ENCODE measurements around the gene CD300LB.
"Not testable (repeated sequence)": the region's sequence is repeated elsewhere in the genome, so short reads cannot be mapped to it uniquely, and the experiment has no call there.

CD300LB gene

DNA sequence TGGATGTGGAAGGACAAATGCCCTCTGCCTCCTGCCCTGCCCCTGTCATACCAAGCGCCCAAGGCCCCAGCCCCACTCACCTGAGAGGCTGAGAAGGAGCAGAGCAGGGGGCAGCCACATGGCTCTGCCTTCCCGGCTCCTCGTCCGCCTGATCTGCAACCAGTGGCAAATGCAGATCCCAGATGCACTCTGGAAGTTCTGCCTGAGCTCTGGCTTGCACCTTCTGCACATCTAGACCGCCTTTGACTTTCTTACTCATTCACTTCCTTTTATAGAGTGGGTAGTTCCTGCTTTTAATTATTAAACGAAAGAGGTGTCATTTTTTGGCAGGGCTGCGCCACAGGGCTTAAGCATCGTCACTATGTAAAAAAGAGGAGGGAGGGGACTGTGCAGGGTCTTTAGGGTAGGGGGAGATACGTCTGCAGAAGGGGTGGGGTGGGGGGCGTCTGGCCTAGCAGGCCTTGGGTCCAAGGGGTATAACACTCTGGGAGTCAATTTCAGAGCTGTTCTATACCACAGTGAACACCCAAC lies at the start of gene CD300LB:
Gene CD300LB (minus strand): TSS at position 245 of the 531 bp plus-strand sequence. CDS start 125 bp downstream, at position 120.
- no peak for DNase-seq

DNA sequence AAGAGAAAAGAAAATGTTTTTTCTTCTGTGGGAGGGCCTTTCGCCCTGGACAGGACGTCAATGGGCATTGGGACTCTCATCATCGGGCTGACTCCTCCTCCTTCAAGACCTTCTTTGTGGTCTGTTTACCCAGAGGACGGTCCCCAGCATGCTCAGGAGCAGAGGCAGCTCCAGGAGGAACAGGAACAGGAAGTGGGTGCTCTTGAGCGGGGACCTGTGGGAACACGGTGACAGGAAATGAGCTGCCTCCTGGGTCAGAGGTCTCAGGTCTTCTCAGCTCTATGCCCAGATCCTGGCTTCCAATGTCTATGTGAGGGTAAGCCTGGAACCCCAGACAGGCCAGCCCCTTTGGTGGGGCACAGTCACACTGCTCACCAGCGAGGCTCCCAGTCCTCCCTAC lies 48.6 kb upstream of the CD300LB start:
- no peak for DNase-seq

GRCh38 chr17:74578979-74579378 lies 47.7 kb upstream of the CD300LB start:
- DNase-seq = no peak

GRCh38 chr17:74574489-74575142 lies 43.3 kb upstream of the CD300LB start:
- no peak for DNase-seq

GRCh38 chr17:74573635-74574034 lies 42.4 kb upstream of the CD300LB start:
- DNase-seq = not testable (repeated sequence)

- no peak for DNase-seq
These were observed 41.9 kb upstream of the CD300LB start for GRCh38 chr17:74573169-74573568.

DNA sequence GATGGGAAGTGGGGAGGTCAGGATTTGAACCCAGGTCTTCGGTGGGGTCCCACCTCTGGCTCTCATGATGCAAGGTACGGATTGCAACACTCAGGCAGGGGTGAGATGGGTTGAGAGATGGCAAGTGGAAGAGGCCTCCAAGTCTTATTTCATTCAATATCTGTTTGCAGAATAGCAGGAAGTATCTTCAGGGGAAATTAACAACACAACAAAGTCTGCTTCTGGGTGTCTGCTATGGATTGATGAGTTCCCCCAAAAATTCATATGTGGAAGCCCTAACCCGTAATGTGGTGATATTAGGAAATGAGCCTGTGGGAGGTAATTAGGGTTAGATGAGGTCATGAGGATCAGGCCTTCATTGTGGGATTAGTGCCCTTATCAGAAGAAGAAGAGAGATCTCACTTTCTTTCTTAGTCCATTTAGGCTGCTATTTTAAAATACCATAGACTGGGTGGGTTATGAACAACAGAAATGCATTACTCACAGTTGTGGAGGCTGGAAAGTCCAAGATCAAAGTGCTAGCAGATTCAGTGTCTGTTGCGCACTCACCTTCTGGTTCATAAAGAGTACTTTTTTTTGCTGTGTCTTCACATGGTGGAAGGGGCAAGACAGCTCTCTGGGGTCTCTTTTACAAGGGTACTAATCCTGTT lies 40.5 kb upstream of the CD300LB start:
- DNase-seq = no peak

- DNase-seq = no peak
These were observed 38.0 kb upstream of the CD300LB start for GRCh38 chr17:74569020-74570003.

DNA sequence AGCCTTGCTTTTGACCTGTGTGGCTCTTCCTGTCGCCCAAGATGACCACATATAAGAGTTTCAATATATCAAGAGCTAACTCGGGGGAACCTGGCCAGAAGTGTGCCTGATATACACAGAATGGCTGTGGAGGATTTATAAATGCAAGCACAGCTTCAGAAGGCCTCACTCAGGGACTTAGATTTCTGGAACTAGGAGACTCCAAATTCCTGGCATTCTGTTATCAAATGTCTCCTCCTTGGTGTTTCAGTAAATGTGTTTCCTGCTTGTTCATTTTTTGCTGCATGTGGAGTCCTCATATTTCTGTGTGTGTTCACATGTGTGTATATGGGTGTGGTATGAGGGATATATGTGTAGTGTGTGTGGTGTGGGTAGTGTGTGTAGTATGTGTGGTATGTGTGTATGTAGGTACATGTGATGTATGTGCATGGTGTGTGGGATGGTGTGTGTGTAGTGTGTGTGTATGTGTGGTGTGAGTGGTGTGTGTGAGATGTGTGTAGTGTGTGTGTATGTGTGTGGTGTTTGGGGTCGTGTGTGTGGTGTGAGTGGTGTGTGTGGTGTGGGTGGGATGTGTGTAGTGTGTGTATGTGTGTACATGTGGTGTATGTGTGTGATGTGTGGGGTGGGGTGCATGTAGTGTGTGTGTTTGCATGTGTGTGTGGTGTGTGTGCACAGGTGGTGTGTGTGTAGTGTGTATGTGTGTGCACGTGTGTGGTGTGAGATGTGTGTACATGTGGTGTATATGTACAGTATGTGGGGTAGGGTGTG lies 37.0 kb upstream of the CD300LB start:
- no peak for DNase-seq

DNA sequence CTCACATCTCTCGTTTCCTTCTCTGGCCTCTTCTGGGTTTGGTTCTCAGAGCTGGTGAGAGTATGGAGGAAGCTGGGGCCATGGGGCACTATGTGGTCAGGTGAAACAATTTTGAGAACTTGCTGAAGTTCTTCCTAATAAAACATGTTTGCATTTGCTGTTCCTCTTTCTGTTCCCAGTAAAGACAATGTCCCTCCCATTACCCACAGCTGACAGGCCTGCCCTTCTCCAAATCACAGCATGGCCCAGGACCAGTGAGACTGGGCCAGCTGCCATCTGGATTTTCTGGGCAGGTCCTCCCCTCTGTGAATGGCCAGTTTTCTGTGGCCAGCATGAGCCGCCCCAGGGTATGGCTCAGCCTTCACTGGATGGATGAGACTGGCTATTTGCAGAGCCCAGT lies 36.1 kb upstream of the CD300LB start, which contains the start of gene CD300H:
Gene CD300H (minus strand): TSS at position 113 of the 400 bp plus-strand sequence.
- DNase-seq = no peak

GRCh38 chr17:74566132-74566753 lies 35.0 kb upstream of the CD300LB start:
- DNase-seq = no peak

- no peak for DNase-seq
These were observed 33.9 kb upstream of the CD300LB start for GRCh38 chr17:74565126-74565525.

DNA sequence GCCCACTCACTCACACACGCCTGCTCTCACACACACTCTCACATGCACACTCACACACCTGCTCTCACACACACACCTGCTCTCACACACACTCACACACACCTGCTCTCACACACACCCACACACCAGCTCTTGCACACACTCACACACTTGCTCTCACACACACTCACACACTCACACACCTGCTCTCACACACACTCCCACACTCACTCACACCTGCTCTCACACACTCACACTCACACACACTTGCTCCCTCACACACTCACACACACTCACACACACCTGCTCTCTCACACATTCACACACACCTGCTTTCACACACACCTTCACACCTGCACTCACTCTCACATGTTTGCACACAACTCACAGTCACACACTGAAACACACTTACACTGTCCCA lies 32.1 kb upstream of the CD300LB start:
- no peak for DNase-seq

DNA sequence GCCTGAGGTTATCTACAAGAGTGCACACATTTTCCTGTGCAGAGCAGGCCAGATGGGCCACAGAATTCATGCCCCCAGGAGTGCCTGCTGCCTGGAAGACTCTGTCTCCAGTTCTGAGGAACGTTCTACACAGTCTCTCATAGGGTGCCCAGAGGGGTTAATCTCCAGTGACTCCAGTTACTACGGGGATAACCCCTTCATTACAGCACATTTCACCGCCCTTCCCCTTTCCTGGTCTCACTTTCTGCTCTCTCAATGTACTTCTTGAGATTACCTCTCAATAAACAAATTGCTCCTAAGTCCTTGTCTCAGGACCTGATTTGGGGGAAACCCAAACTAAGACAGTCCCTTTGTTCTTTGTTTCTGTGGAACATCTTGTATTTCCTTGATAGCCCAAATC lies 30.3 kb upstream of the CD300LB start:
- DNase-seq = no peak

- DNase-seq = no peak
These were observed 27.7 kb upstream of the CD300LB start for GRCh38 chr17:74558882-74559519.

- not testable (repeated sequence) for DNase-seq
These were observed 27.1 kb upstream of the CD300LB start for GRCh38 chr17:74558402-74558801.

GRCh38 chr17:74555427-74555940 lies 24.2 kb upstream of the CD300LB start:
- no peak for DNase-seq

- DNase-seq = no peak
These were observed 23.6 kb upstream of the CD300LB start for GRCh38 chr17:74554909-74555308.

DNA sequence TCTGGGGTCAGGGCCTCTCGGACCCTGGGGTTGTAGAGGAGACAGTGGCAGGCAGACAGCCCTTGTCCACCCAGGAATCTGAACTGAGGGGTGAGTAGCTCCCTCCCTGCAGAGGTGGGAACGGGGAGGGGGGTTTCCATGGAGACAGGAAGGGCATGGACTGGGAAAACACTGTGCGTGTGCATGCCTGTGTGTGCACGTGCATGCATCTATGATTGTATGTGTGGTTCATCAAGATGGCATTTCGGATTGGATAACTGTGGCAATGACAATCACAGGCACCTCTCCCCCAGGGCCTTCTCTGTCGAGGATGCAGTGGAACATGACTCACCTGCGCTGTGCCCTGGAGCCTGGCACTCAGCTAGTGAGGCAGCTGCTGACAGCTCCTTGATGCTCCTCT lies 20.8 kb upstream of the CD300LB start:
- peak; percentile 33 for DNase-seq

DNA sequence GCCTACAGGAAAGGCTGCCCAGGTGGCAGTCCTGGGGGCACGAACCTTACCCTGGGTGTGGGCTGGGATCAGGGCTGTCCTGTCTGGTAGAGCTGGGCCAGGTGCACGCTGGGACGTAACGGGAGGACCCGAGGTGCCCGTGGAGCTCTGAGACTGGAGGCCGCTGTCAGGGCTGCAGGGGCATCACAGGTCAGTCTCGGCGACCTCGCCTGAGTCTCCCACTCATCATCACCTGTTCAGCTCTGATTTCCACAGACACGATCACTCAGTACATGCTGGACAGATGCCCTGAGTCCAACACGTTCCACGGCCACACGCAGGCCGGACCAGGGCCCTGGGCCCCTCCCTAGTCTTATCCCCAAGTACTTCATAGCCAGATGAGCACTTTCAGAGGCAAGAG lies 19.3 kb upstream of the CD300LB start:
- DNase-seq = no peak

DNA sequence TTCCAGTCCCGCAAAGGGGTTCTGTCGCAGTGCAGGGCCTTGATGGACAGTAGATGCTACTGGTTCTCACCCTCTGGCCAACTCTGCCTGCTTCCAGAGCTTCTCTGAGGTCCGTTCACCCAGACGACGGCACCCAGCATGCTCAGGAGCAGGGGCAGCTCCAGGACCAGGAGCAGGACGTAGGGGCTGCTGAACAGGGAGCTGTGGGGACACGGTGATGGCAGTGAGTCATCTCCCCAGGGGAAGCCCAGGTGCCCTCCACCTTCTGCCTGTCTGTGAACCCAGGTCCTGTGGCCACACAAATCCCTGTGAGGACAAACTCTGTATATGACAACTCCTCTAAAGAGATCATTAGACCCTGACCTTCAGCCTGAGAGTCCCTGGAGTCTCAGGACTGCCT lies 18.1 kb upstream of the CD300LB start:
- no peak for DNase-seq

All from 8988T (cell line).